Gastrocnemius medialis (tissue), 4 donors: ENCODE results near the gene ST6GALNAC3.

ENCODE experiments used
- CTCF ChIP-seq, 5 experiments: fragments of 450-650 bp in 3 of 5; fragments of 200-600 bp in 2 of 5; sonication (generic) in 2 of 5; IDR thresholded peaks in 4 of 5; conservative IDR thresholded peaks in 1 of 5; 1 replicate in 4 of 5; 2 replicates in 1 of 5; pipeline ENCODE4 v1.5.1; 2016 to 2019; ENCODE audit warnings: antibody characterized with exemption in 5 of 5, mild to moderate bottlenecking in 3 of 5, moderate library complexity in 3 of 5
- POLR2A ChIP-seq, 2 donors: fragments of 450-650 bp; IDR thresholded peaks; one replicate each; pipeline ENCODE4 v1.6.1; 2017; ENCODE audit warnings: antibody characterized with exemption in 2 of 2, mild to moderate bottlenecking in 2 of 2, moderate library complexity in 2 of 2

- TF ChIP-seq CTCF (IDR thresholded peaks at IDR 0.05 in 4 of 5, conservative IDR thresholded peaks at IDR 0.05 in 1 of 5) (no peak), POLR2A (IDR thresholded peaks at IDR 0.05) (no peak)
These were observed 27.5 kb downstream of the ST6GALNAC3 start for GRCh38 chr1:76102046-76102445.
